GM23338 (cell line): ENCODE data around the gene SETDB1. TPM values are rescaled to one million over a fixed set of nuclear protein-coding genes. Genes with fewer than 3 reads are reported as not detected.

ENCODE experiments used
- ATAC-seq: fragments of 200-7000 bp; cut with Tn5 transposase; 3 replicates; pipeline ENCODE4 v1.9.1; 2020
- DNase-seq: peaks from one replicate; pipeline ENCODE4 v3.0.0-alpha.2; 2015; ENCODE audit warnings: low spot score
- H2AFZ ChIP-seq: fragments of 200-600 bp; sonication (generic); 2 replicates; pipeline ENCODE4 v1.8.0; 2016; ENCODE audit warnings: antibody characterized with exemption, mild to moderate bottlenecking, moderate library complexity
- H3F3A ChIP-seq: fragments of 200-600 bp; sonication (generic); replicated peaks from 2 replicates; pipeline ENCODE4 v1.8.0; 2017; ENCODE audit warnings: antibody characterized with exemption, mixed run types, low read depth
- H3K27ac ChIP-seq: fragments of 200-600 bp; sonication (generic); 2 replicates; pipeline ENCODE4 v1.6.1; 2016; ENCODE audit warnings: low read depth
- H3K27me3 ChIP-seq: fragments of 200-600 bp; sonication (generic); 2 replicates; pipeline ENCODE4 v1.8.0; 2016; ENCODE audit warnings: mild to moderate bottlenecking, mixed run types, moderate library complexity; ENCODE audit not compliant: insufficient read depth
- H3K36me3 ChIP-seq: fragments of 200-600 bp; sonication (generic); 2 replicates; pipeline ENCODE4 v1.8.0; 2016; ENCODE audit warnings: mild to moderate bottlenecking; ENCODE audit not compliant: insufficient read depth
- H3K4me1 ChIP-seq: fragments of 200-600 bp; sonication (generic); 2 replicates; pipeline ENCODE4 v1.8.0; 2016; ENCODE audit warnings: mild to moderate bottlenecking, moderate library complexity; ENCODE audit not compliant: insufficient read depth
- H3K4me2 ChIP-seq: fragments of 200-600 bp; sonication (generic); 2 replicates; pipeline ENCODE4 v1.7.1; 2017; ENCODE audit warnings: mixed run types
- H3K4me3 ChIP-seq: fragments of 200-600 bp; sonication (generic); 2 replicates; pipeline ENCODE4 v1.6.1; 2016; ENCODE audit warnings: mixed run types
- H3K79me2 ChIP-seq: fragments of 200-600 bp; sonication (generic); replicated peaks from 2 replicates; pipeline ENCODE4 v1.8.0; 2017; ENCODE audit warnings: mild to moderate bottlenecking; ENCODE audit not compliant: insufficient read depth
- H3K9me2 ChIP-seq: fragments of 200-600 bp; sonication (generic); 2 replicates; pipeline ENCODE4 v1.8.0; 2017; ENCODE audit not compliant: insufficient read depth
- H4K20me1 ChIP-seq: fragments of 200-600 bp; sonication (generic); replicated peaks from 2 replicates; pipeline ENCODE4 v1.8.0; 2017; ENCODE audit warnings: mild to moderate bottlenecking; ENCODE audit not compliant: insufficient read depth
- H3K27ac Mint-ChIP-seq: 2 replicates; pipeline ENCODE4 v1.8.0; 2020; ENCODE audit warnings: inconsistent platforms, mild to moderate bottlenecking, moderate library complexity, mixed read lengths
- H3K27me3 Mint-ChIP-seq: 3 replicates; pipeline ENCODE4 v1.8.0; 2022; ENCODE audit warnings: low read depth, mild to moderate bottlenecking, moderate library complexity, mixed read lengths, inconsistent platforms; ENCODE audit not compliant: insufficient read depth, poor library complexity
- H3K36me3 Mint-ChIP-seq: 3 replicates; pipeline ENCODE4 v1.8.0; 2021; ENCODE audit warnings: low read depth, mild to moderate bottlenecking, inconsistent platforms, moderate library complexity, mixed read lengths
- H3K4me1 Mint-ChIP-seq: 3 replicates; pipeline ENCODE4 v1.8.0; 2020; ENCODE audit warnings: mild to moderate bottlenecking, inconsistent platforms, mixed read lengths
- H3K4me3 Mint-ChIP-seq: 3 replicates; pipeline ENCODE4 v1.8.0; 2021; ENCODE audit warnings: moderate library complexity, mild to moderate bottlenecking, inconsistent platforms, mixed read lengths
- H3K9me3 Mint-ChIP-seq: 3 replicates; pipeline ENCODE4 v1.8.0; 2020; ENCODE audit warnings: moderate library complexity, mild to moderate bottlenecking, inconsistent platforms, mixed read lengths
- CREB1 ChIP-seq: fragments of 250-450 bp; sonication (Bioruptor Pico); IDR thresholded peaks from 2 replicates; pipeline ENCODE4 v1.5.0; 2020; ENCODE audit warnings: low read depth, mild to moderate bottlenecking, moderate library complexity
- EZH2 ChIP-seq: fragments of 200-600 bp; sonication (generic); IDR thresholded peaks from one replicate; pipeline ENCODE4 v1.8.0; 2017; ENCODE audit warnings: antibody characterized with exemption, mild to moderate bottlenecking, low read depth; ENCODE audit not compliant: unreplicated experiment
- EZH2phosphoT487 ChIP-seq: fragments of 200-600 bp; sonication (generic); IDR thresholded peaks from one replicate; pipeline ENCODE4 v1.8.1; 2018; ENCODE audit warnings: antibody characterized with exemption; ENCODE audit not compliant: unreplicated experiment
- JUNB ChIP-seq: IDR thresholded peaks from one replicate; pipeline ENCODE4 v1.6.1; 2016; ENCODE audit warnings: antibody characterized with exemption; ENCODE audit not compliant: unreplicated experiment
- NANOG ChIP-seq: IDR thresholded peaks from 2 replicates; pipeline ENCODE4 v1.6.1; 2016; ENCODE audit warnings: antibody characterized with exemption, borderline replicate concordance
- POLR2AphosphoS5 ChIP-seq: IDR thresholded peaks from 2 replicates; pipeline ENCODE4 v1.6.1; 2016; ENCODE audit warnings: antibody characterized with exemption, low read depth
- STAT1 ChIP-seq: IDR thresholded peaks from one replicate; pipeline ENCODE4 v1.6.1; 2016; ENCODE audit warnings: antibody characterized with exemption; ENCODE audit not compliant: unreplicated experiment
- ZNF114 ChIP-seq: fragments of 250-450 bp; sonication (Bioruptor Pico); IDR thresholded peaks from 2 replicates; pipeline ENCODE4 v1.5.0; 2020; ENCODE audit warnings: mild to moderate bottlenecking, moderate library complexity
- ZNF331 ChIP-seq: fragments of 250-450 bp; sonication (Bioruptor Pico); IDR thresholded peaks from 2 replicates; pipeline ENCODE4 v1.5.0; 2020; ENCODE audit warnings: low read depth, mild to moderate bottlenecking, moderate library complexity
- polyA plus RNA-seq: library from polyadenylated mRNA; unstranded; fragments of >200 nt; fragmentation: Nextera tagmentation; extraction: Ambion mirVana; gene quantifications from 2 replicates; pipeline ENCODE4 v1.2.1, GENCODE V29; 2016
- total RNA-seq: library from RNA; depleted of rRNA; stranded (reverse); fragments of >200 nt; shearing (Covaris generic); gene quantifications from 2 replicates; pipeline ENCODE4 v1.2.3, GENCODE V29; 2014
- TF ChIP-seq, protein P1 (sequence below): IDR thresholded peaks from one replicate; pipeline ENCODE4 v1.6.1; 2018; ENCODE audit warnings: antibody characterized with exemption; ENCODE audit not compliant: unreplicated experiment
- TF ChIP-seq, protein P2 (sequence below): IDR thresholded peaks from 2 replicates; pipeline ENCODE4 v1.6.1; 2016; ENCODE audit warnings: antibody characterized with exemption
- TF ChIP-seq, protein P3 (sequence below): fragments of 250-450 bp; sonication (Bioruptor Pico); IDR thresholded peaks from 2 replicates; pipeline ENCODE4 v1.5.0; 2020; ENCODE audit warnings: mild to moderate bottlenecking, moderate library complexity

The SETDB1 gene
- total and polyA plus RNA-seq, 2 experiments from 2014 or later, result 16.9 to 47.4 TPM

DNA sequence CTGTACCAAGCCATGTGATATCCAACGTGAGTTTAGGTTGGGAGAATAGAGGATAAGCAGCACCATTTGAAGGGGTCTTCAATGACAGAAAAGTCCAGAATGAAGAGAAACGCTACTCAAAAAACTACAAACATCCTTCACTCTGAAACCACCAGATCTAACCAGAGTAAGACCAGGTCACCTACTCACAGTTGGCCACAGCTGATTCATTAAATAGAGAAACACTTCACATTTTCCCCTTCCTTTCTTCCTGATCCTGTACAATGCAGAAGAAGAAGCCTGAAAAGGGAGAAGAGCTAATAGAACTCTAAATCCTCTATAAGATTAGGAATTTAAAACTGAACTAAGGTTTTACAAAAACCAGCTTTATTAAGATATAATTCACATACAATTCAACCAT, 19.4 kb upstream of the SETDB1 start:
- Histone ChIP-seq H3K4me3 (no peak overlapping the region), H2AFZ (no peak overlapping the region), H3K4me1 (no peaks in the 10 kb centered on the region), H3K79me2 (no peaks in the 10 kb centered on the region), H4K20me1 (no peaks in the 10 kb centered on the region), H3K4me2 (no peak overlapping the region), H3K27me3 (no peaks in the 10 kb centered on the region), H3F3A (no peaks in the 10 kb centered on the region), H3K36me3 (no peaks in the 10 kb centered on the region), H3K27ac (no peak overlapping the region), H3K9me2 (no peaks in the 10 kb centered on the region)
- peaks cover 4% of the 10 kb centered on the region; the same call in 1 of the 3 replicates for H3K36me3 Mint-ChIP-seq
- DNase-seq, result no peak
- H3K4me3 Mint-ChIP-seq, result no peak overlapping the region
- H3K9me3 Mint-ChIP-seq, result peaks cover 4% of the 10 kb centered on the region; the same call in 2 of the 3 replicates
- H3K27ac Mint-ChIP-seq, result no peak overlapping the region
- no peaks in the 10 kb centered on the region for H3K4me1 Mint-ChIP-seq
- no peak for TF ChIP-seq JUNB
- no peak for ATAC-seq
- H3K27me3 Mint-ChIP-seq, result peaks cover 3% of the 10 kb centered on the region

DNA sequence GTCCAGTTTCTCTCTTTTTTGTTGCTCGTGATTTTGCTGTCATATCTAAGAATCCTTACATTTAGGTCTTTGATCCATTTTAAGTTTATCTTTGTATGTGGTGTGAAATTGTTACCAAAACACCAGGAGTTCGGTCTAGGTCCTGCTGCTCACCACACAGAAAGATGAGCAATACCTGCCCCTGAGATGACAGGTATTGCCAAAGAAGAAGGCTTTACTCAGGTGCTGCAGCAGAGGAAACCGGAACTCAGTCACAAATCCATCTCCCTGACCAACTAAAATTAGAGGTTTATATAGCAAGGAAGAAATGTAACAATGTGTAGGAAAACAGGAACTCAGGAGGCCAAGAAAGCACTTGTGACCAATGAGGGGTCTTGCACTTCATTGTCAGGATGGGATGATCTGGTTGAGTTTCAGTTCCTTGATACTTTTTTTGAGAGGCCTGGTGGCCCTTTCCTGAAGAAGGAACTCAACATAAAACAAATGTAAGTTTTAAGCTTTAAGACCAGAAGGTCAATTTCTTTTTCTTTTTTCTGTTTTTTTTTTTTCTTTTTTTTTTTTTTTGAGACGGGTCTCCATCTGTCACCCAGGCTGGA, 16.5 kb upstream of the SETDB1 start:
- no peak overlapping the region for H3K27ac Mint-ChIP-seq
- Histone ChIP-seq H3F3A (no peaks in the 10 kb centered on the region), H4K20me1 (no peaks in the 10 kb centered on the region), H3K4me1 (peaks cover 5% of the 10 kb centered on the region), H3K27me3 (no peaks in the 10 kb centered on the region), H3K36me3 (no peaks in the 10 kb centered on the region), H3K4me2 (no peak overlapping the region), H2AFZ (peak overlapping the region; percentile 43; the same call in 1 of the 2 replicates), H3K27ac (no peak overlapping the region), H3K4me3 (no peak overlapping the region), H3K9me2 (no peaks in the 10 kb centered on the region), H3K79me2 (no peaks in the 10 kb centered on the region)
- peaks cover 12% of the 10 kb centered on the region; the same call in 2 of the 3 replicates for H3K4me1 Mint-ChIP-seq
- DNase-seq, result no peak
- peaks cover 4% of the 10 kb centered on the region; the same call in 1 of the 3 replicates for H3K36me3 Mint-ChIP-seq
- H3K9me3 Mint-ChIP-seq, result peaks cover 4% of the 10 kb centered on the region; the same call in 2 of the 3 replicates
- H3K27me3 Mint-ChIP-seq, result peaks cover 3% of the 10 kb centered on the region
- no peak overlapping the region for H3K4me3 Mint-ChIP-seq
- ATAC-seq, result no peak
- TF ChIP-seq, protein P1, sequence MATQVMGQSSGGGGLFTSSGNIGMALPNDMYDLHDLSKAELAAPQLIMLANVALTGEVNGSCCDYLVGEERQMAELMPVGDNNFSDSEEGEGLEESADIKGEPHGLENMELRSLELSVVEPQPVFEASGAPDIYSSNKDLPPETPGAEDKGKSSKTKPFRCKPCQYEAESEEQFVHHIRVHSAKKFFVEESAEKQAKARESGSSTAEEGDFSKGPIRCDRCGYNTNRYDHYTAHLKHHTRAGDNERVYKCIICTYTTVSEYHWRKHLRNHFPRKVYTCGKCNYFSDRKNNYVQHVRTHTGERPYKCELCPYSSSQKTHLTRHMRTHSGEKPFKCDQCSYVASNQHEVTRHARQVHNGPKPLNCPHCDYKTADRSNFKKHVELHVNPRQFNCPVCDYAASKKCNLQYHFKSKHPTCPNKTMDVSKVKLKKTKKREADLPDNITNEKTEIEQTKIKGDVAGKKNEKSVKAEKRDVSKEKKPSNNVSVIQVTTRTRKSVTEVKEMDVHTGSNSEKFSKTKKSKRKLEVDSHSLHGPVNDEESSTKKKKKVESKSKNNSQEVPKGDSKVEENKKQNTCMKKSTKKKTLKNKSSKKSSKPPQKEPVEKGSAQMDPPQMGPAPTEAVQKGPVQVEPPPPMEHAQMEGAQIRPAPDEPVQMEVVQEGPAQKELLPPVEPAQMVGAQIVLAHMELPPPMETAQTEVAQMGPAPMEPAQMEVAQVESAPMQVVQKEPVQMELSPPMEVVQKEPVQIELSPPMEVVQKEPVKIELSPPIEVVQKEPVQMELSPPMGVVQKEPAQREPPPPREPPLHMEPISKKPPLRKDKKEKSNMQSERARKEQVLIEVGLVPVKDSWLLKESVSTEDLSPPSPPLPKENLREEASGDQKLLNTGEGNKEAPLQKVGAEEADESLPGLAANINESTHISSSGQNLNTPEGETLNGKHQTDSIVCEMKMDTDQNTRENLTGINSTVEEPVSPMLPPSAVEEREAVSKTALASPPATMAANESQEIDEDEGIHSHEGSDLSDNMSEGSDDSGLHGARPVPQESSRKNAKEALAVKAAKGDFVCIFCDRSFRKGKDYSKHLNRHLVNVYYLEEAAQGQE, result no peak
- TF ChIP-seq STAT1 (no peak), NANOG (no peak), ZNF331 (CRISPR knock-in tag) (no peak), POLR2AphosphoS5 (no peak), EZH2phosphoT487 (no peak), EZH2 (no peak), ZNF114 (CRISPR knock-in tag) (no peak), CREB1 (CRISPR knock-in tag) (no peak), JUNB (no peak)
- TF ChIP-seq, protein P2, sequence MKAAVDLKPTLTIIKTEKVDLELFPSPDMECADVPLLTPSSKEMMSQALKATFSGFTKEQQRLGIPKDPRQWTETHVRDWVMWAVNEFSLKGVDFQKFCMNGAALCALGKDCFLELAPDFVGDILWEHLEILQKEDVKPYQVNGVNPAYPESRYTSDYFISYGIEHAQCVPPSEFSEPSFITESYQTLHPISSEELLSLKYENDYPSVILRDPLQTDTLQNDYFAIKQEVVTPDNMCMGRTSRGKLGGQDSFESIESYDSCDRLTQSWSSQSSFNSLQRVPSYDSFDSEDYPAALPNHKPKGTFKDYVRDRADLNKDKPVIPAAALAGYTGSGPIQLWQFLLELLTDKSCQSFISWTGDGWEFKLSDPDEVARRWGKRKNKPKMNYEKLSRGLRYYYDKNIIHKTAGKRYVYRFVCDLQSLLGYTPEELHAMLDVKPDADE, result no peak
- TF ChIP-seq, protein P3, sequence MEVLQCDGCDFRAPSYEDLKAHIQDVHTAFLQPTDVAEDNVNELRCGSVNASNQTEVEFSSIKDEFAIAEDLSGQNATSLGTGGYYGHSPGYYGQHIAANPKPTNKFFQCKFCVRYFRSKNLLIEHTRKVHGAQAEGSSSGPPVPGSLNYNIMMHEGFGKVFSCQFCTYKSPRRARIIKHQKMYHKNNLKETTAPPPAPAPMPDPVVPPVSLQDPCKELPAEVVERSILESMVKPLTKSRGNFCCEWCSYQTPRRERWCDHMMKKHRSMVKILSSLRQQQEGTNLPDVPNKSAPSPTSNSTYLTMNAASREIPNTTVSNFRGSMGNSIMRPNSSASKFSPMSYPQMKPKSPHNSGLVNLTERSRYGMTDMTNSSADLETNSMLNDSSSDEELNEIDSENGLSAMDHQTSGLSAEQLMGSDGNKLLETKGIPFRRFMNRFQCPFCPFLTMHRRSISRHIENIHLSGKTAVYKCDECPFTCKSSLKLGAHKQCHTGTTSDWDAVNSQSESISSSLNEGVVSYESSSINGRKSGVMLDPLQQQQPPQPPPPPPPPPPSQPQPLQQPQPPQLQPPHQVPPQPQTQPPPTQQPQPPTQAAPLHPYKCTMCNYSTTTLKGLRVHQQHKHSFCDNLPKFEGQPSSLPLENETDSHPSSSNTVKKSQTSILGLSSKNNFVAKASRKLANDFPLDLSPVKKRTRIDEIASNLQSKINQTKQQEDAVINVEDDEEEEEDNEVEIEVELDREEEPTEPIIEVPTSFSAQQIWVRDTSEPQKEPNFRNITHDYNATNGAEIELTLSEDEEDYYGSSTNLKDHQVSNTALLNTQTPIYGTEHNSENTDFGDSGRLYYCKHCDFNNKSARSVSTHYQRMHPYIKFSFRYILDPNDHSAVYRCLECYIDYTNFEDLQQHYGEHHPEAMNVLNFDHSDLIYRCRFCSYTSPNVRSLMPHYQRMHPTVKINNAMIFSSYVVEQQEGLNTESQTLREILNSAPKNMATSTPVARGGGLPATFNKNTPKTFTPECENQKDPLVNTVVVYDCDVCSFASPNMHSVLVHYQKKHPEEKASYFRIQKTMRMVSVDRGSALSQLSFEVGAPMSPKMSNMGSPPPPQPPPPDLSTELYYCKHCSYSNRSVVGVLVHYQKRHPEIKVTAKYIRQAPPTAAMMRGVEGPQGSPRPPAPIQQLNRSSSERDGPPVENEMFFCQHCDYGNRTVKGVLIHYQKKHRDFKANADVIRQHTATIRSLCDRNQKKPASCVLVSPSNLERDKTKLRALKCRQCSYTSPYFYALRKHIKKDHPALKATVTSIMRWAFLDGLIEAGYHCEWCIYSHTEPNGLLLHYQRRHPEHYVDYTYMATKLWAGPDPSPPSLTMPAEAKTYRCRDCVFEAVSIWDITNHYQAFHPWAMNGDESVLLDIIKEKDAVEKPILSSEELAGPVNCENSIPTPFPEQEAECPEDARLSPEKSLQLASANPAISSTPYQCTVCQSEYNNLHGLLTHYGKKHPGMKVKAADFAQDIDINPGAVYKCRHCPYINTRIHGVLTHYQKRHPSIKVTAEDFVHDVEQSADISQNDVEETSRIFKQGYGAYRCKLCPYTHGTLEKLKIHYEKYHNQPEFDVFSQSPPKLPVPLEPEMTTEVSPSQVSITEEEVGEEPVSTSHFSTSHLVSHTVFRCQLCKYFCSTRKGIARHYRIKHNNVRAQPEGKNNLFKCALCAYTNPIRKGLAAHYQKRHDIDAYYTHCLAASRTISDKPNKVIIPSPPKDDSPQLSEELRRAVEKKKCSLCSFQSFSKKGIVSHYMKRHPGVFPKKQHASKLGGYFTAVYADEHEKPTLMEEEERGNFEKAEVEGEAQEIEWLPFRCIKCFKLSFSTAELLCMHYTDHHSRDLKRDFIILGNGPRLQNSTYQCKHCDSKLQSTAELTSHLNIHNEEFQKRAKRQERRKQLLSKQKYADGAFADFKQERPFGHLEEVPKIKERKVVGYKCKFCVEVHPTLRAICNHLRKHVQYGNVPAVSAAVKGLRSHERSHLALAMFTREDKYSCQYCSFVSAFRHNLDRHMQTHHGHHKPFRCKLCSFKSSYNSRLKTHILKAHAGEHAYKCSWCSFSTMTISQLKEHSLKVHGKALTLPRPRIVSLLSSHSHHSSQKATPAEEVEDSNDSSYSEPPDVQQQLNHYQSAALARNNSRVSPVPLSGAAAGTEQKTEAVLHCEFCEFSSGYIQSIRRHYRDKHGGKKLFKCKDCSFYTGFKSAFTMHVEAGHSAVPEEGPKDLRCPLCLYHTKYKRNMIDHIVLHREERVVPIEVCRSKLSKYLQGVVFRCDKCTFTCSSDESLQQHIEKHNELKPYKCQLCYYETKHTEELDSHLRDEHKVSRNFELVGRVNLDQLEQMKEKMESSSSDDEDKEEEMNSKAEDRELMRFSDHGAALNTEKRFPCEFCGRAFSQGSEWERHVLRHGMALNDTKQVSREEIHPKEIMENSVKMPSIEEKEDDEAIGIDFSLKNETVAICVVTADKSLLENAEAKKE, result no peak
